Renal pelvis (tissue), 4 donors: ENCODE data around the gene HOXB4. TPM values are rescaled to one million over a fixed set of nuclear protein-coding genes. Genes with fewer than 3 reads are reported as not detected.

Experiments used
- DNase-seq: peaks from one replicate; pipeline ENCODE4 v3.0.0-alpha.2; 2013
- polyA plus RNA-seq, 3 donors: library from polyadenylated mRNA; unstranded; fragments of 120-200 nt; gene quantifications; one replicate each; pipeline ENCODE4 v1.2.1, GENCODE V29; 2013; ENCODE audit not compliant: insufficient read length in 3 of 3

HOXB4 gene
- polyA plus RNA-seq, 3 donors = 12.7 to 22.9 (median 21.9) TPM

GRCh38 chr17:48616717-48617470 lies 38.7 kb upstream of the HOXB4 start:
- no peak for DNase-seq

GRCh38 chr17:48615963-48616716 lies 38.0 kb upstream of the HOXB4 start:
- DNase-seq = no peak

- no peak for DNase-seq
These were observed 37.2 kb upstream of the HOXB4 start, which contains the start of gene HOXB8 for GRCh38 chr17:48615047-48615962. Gene HOXB8, minus strand, starts transcription at chr17:48615292. Its CDS starts 588 bp downstream, at chr17:48614704.

- no peak for DNase-seq
These were observed 35.9 kb upstream of the HOXB4 start for GRCh38 chr17:48613862-48614694.

GRCh38 chr17:48612854-48613691 lies 34.9 kb upstream of the HOXB4 start:
- no peak for DNase-seq

DNA sequence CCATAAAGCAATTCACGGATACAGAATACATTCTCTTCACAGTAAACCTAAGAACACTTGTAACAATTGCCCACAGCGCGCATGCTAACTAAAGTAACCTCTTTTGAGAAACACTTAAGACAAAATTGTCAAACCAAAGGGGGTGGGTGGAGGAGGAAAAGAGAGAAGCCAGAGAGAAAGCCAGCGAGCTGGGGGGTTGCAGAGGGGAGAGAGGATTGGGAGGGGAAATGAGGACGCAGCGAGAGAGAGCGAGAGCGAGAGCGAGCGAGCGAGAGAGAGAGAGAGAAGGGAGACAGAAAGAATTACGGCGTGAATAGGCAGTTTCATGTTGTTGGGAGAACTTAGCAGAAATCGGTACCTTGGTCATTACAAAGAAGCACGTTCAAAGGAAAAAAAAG lies 34.3 kb upstream of the HOXB4 start:
- DNase-seq = no peak

DNA sequence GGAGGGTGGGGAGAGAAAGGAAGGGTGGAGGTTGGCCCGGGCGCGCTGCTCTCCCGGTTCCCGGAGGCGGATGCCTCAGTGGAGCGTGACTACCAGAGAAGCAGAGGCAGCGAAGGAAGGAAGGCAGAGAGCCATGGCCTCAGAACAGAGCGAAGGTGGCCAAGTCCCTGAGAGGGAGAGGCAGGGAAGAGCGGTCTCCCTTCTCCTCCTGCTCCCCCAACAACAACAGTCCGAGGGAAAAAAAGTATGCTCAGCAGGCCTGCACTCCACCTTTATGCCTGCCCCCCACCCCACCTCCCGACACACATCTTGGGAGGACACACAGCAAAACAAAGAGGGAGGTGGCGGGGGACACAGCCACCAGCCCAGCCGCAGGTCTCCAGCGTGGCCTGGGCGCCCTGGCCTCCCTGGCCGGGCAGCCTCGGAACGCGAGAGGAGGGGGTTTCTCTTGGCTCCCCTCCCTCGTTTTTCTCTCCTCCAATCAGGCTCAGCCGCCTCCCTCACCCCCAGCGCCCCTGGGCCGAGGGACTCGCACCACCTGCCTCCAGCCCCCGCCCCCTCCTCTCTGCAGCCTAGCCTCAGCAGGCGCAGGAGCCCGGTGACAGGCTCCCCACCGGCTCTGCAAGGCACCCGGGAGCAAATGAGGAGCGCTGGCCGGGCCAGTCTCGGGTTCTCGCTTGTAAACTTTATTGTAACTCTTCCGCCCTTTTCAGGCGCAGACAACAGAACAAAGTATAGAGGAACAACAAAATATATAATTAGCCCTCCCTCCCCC lies 33.7 kb upstream of the HOXB4 start:
- peak; percentile 88 for DNase-seq

- no peak for DNase-seq
These were observed 33.1 kb upstream of the HOXB4 start for GRCh38 chr17:48611213-48611612.

DNA sequence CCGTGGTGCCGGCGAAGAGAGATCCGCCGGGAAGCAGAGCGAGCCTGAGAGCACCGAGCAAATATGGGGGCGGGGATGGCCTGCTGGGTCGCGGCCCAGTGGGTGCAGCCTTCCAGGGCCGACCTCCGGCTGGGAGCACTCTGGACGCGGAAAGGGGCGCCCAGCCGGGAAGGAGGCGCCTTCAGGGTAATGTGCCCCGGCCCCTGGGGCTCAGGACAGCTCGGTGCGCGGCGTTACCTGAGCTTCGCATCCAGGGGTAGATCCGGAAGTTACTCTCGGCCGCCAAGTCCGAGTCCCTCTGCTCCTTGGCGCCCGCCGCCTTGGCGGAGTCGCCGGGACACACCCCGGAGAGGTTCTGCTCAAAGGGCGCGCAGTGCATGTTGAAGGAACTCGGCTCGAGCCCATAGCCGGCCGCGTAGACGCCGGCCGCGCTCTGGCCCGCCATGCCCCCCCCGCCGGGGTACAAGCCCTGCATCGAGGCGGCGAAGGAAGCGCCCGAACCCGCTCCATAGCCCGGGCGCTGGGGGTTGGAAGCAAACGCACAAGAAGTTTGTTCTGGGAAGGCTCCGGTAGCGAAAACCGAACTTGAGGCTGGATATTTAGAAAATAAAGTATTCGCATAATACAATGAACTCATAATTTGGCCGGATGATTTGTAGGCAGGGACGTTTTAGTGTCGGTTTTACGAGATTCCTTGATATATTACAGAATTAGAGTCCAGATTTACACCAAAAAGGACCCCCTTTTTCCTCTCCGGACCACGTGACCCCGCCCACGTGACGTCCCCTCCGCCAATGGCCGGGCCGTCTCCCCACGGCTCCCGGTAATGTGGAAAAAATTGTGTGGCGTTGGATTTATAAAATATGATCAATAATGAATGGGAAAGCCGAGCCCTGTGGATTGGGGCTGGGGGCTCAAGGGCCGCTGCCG lies 32.4 kb upstream of the HOXB4 start, which contains the start of gene HOXB7:
HOXB7 (minus strand) TSS at position 736 of the 930 bp plus-strand sequence; CDS start at position 637, 99 bp downstream.
- no peak for DNase-seq

DNA sequence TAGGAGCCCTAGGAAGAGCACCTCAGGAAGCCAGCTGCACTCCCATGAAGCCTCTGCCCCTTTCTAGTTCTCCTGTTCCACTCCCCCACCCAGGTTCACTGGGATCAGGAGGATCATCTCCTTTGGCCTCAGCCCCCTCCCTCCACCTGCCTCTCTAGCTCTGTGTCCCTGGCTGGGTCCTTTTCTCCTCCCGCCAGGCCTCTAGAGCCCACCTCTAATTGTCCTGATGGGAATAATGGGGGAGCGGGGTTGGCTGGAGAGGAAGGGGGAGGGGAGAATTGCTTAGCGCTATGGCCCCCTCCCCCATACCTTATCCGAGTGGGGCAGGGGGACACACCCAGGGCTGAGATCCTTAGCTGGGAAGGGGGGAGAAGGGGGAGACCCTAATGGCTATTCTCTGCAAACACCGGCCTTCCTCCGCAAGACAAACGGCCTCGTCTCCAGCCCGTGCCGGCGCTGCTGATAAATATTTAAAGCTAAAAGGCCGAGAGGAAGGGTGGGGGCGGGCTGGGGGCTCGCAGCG lies 31.7 kb upstream of the HOXB4 start:
- DNase-seq = no peak

GRCh38 chr17:48609033-48609432 lies 30.9 kb upstream of the HOXB4 start:
- DNase-seq = no peak

DNA sequence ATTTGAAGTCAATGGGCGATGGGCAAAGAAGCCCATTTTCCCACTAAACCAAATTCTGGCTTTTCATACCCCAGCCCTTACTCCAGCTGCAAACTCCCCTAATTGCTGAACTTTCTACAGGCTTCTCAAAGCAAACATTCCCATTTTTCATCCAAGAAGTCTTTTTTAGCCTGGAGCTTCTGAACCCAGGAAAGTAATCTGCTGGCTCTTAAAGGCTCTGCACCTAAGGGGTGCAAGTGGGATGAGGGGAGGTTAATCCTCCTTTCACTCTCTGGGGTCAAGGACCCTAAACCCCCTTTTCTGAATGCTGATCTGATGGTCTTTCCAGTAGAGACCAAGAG lies 30.3 kb upstream of the HOXB4 start:
- no peak for DNase-seq

GRCh38 chr17:48606892-48607614 lies 28.9 kb upstream of the HOXB4 start:
- no peak for DNase-seq

DNA sequence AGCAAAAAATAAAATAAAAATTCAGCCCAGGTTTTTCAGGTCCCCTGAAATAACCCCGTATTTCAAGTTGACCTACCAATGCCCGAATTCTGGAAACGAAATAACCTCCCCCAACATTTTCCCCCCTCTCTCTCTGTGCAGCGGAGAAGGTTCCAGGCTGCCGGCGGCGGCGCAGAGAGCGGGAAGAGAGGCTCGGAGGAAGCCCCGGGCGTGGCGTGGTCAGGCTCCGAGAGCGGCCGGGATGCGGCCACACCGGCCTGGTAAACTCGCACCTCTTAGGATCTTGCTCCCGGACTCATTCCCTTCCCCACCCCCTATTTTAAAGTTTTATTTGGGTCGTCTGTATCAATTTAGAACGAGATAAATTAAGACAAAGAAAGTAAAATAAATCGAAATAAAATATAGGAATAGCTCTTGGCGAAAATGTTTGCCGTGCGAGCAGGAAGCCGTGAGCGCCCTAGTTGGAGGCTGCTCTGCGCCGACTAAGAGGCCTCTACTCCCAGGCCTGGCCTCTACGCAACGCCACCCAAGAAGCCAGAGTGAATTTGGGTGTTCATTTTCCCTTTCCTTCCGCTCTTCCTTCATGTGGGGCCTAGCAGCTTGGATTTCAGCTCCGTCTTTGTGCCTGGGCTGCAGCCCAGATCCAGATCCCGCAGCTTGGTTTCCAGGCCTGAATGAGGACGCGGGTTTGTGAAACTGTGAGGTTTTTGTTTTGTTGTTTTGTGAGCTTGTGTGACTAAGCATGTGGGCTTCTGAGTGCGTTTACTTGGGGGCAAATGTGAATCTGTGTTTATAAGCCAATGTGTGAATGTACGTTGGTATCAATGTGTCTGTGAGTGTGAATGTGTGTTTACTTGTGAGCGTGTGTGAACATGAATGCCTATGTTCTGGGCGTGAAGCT lies 28.1 kb upstream of the HOXB4 start:
- no peak for DNase-seq

DNA sequence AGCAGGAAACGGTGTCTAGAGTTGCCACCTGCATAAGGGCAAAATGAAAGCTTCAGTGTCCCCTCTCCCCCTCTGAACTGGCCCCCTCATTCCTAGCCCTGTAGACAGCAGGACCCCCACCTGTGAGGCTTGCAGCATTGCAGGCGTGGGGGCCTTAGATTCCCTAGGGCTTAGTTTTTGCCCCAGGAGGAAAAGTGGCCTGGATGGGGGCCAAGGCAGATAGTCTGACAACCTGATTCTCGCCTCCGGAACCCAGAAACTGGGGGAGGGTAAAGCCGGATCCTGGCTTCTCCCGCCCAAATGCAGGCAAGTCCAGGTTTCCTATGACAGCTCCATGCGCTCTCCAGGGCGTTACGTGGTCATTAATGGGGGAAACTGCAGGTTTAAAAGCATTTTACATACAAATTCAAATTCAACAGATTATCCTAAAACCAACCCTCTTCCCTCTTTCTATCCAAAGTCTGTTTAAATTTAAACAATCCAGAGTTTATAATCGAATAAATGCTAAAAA lies 27.3 kb upstream of the HOXB4 start:
- no peak for DNase-seq

DNA sequence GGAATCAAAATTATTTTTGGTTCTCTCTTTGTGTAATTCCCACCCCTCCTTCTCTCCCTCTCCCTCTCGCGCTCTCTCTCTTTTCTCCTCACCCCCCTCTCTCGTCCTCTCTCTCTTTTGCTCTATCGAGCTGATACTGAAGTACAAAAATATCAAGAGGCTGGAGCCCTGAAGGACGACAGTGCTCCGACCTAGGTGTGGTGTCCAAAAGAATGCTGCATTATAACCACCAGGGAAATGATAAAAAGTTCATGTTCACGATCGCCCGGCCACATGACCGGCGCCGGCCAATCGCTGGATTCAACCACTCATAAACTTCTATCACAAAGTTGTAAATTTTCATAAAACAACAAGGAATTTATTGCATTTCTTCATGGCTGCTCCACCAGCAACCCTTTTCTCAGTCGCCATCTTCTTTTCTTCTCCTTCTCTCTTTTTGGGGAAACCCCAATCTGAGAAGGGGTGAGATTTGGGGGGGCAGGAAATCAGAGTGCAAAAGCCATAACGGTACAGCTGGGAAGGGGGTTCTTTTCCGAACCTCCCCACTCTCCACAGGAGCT lies 26.7 kb upstream of the HOXB4 start, which contains the start of gene HOXB6:
HOXB6 (minus strand) TSS at position 217 of the 560 bp plus-strand sequence. CDS start 6,836 bp downstream, outside the sequence.
- DNase-seq = peak; percentile 91
